Right lobe of liver (tissue), 4 donors: ENCODE results near the gene SLC16A8.

Experiments used
- POLR2A ChIP-seq: fragments of 450-650 bp; IDR thresholded peaks from one replicate; pipeline ENCODE4 v1.6.1; 2017; ENCODE audit warnings: antibody characterized with exemption, mild to moderate bottlenecking
- TF ChIP-seq, protein P1 (sequence below), 4 donors: fragments of 200-600 bp in 3 of 4; fragments of 450-650 bp in 1 of 4; IDR thresholded peaks; one replicate each; pipeline versions ENCODE4 v1.5.1 to v1.8.0; 2016 to 2022; ENCODE audit warnings: antibody characterized with exemption in 4 of 4, mild to moderate bottlenecking in 2 of 4
- donor health status: DM: no; HTN: no; CAD: no.
- donor health status: DM: no; HTN: no; CAD: no.
- donor health status: DM: no; HTN: yes; CAD: no.

DNA sequence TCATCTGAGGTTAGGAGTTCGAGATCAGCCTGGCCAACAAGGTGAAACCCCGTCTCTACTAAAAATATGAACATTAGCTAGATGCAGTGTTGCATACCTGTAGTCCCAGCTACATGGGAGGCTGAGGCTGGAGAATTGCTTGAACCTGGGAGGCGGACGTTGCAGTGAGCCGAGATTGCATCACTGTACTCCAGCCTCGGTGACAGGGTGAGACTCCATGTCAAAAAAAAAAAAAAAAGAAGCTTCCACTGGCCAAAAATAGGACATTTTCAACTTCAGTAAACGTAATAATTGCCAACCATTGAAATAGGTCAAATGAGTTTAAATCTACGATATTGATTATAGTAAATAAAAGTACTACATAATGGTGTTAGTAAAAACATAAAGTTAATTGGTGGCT lies 19.7 kb upstream of the SLC16A8 start:
- TF ChIP-seq POLR2A, result no peak
- TF ChIP-seq, protein P1, sequence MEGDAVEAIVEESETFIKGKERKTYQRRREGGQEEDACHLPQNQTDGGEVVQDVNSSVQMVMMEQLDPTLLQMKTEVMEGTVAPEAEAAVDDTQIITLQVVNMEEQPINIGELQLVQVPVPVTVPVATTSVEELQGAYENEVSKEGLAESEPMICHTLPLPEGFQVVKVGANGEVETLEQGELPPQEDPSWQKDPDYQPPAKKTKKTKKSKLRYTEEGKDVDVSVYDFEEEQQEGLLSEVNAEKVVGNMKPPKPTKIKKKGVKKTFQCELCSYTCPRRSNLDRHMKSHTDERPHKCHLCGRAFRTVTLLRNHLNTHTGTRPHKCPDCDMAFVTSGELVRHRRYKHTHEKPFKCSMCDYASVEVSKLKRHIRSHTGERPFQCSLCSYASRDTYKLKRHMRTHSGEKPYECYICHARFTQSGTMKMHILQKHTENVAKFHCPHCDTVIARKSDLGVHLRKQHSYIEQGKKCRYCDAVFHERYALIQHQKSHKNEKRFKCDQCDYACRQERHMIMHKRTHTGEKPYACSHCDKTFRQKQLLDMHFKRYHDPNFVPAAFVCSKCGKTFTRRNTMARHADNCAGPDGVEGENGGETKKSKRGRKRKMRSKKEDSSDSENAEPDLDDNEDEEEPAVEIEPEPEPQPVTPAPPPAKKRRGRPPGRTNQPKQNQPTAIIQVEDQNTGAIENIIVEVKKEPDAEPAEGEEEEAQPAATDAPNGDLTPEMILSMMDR (IDR thresholded peaks at IDR 0.05), result no peak
